HFFc6 (cell line): ENCODE results near the gene PLLP. TPM values are rescaled to one million over a fixed set of nuclear protein-coding genes. Genes with fewer than 3 reads are reported as not detected.

Experiments
- DNase-seq: peaks from one replicate; pipeline ENCODE4 v3.0.0-alpha.2; 2018
- H3K27ac Mint-ChIP-seq: 2 replicates; pipeline ENCODE4 v1.8.0; 2020; ENCODE audit warnings: mild to moderate bottlenecking, mixed read lengths
- H3K27me3 Mint-ChIP-seq: 2 replicates; pipeline ENCODE4 v1.8.0; 2021; ENCODE audit warnings: mild to moderate bottlenecking, moderate library complexity, mixed read lengths; ENCODE audit not compliant: insufficient read depth
- H3K36me3 Mint-ChIP-seq: 2 replicates; pipeline ENCODE4 v1.8.0; 2021; ENCODE audit warnings: low read depth, mixed read lengths
- H3K4me1 Mint-ChIP-seq: 2 replicates; pipeline ENCODE4 v1.8.0; 2020; ENCODE audit warnings: low read depth, mixed read lengths
- H3K4me3 Mint-ChIP-seq: 2 replicates; pipeline ENCODE4 v1.8.0; 2020; ENCODE audit warnings: mild to moderate bottlenecking, moderate library complexity, mixed read lengths
- H3K9me3 Mint-ChIP-seq: 2 replicates; pipeline ENCODE4 v1.8.0; 2020; ENCODE audit warnings: mild to moderate bottlenecking, mixed read lengths
- CTCF ChIP-seq: fragments of 200-600 bp; sonication (generic); IDR thresholded peaks from 2 replicates; pipeline ENCODE4 v1.5.0; 2021; ENCODE audit warnings: antibody characterized with exemption, mild to moderate bottlenecking
- total RNA-seq, 6 experiments: library from RNA; stranded (reverse); fragmentation: NEBNext Ultra II Directional; extraction: Animal tissue kit (Norgen Biotek cat#: 25700); gene quantifications; 2 replicates in 1 of 6; 3 replicates in 5 of 6; pipeline ENCODE4 v1.2.3, GENCODE V29; 2021

PLLP gene
- total RNA-seq, 6 experiments from 2014 or later = not detected

DNA sequence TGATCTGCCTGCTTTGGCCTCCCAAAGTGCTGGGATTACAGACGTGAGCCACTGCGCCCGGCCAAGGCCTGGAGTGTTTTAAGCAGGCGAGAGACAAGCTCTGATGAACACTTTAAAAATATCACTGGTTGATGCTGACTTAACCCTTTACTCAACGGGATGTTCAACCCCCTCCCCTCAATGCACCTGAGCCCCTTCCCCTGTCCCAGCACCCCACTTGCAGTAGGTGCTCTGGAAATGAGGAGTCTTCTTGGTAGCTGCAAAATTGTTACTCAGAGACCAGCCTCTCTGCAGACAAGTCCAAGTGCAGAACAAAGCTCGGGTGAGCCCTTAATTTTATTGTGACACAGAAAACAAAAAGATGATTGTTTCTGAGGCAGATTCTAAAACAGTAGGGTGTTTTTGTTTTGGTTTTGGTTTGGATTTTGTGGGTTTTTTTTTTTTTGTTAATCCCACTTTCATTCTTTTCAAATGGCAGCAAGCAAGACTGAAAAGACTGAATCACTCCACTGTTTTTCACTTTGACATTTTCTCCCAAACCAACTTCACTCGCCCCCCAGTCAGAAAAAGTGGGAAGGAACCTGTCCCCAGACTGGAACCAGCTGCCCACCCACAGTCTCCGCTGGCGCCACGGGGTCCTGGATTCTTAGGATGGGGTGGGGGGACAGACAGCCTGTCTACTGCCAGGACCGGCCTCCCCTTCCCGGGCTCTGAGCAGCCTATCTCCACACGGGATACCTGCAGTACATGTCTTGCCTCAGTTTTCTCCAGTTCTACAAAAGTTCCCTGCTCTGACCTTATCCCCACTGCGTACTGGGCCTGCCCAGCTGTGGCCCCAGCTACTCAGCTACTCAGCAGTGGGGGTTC is 5.2 kb upstream of the PLLP start:
- no peak for DNase-seq

GRCh38 chr16:57285379-57285778 is 907 bp upstream of the PLLP start:
- H3K4me1 Mint-ChIP-seq = peaks cover 5% of the 10 kb centered on the region
- no peak for DNase-seq
- peaks cover 27% of the 10 kb centered on the region for H3K27me3 Mint-ChIP-seq
- no peak overlapping the region; the same call in 1 of the 2 replicates for H3K4me3 Mint-ChIP-seq
- no peaks in the 10 kb centered on the region for H3K9me3 Mint-ChIP-seq
- no peak for TF ChIP-seq CTCF
- no peak overlapping the region for H3K27ac Mint-ChIP-seq
- no peaks in the 10 kb centered on the region for H3K36me3 Mint-ChIP-seq

More for the DNA sequence above, 5.2 kb upstream of the PLLP start:
- TF ChIP-seq CTCF = no peak
- H3K36me3 Mint-ChIP-seq = no peaks in the 10 kb centered on the region
- H3K4me3 Mint-ChIP-seq = no peak overlapping the region
- H3K4me1 Mint-ChIP-seq = no peaks in the 10 kb centered on the region
- no peaks in the 10 kb centered on the region for H3K9me3 Mint-ChIP-seq
- H3K27me3 Mint-ChIP-seq = no peaks in the 10 kb centered on the region; the same call in none of the 2 replicates
- no peak overlapping the region for H3K27ac Mint-ChIP-seq

DNA sequence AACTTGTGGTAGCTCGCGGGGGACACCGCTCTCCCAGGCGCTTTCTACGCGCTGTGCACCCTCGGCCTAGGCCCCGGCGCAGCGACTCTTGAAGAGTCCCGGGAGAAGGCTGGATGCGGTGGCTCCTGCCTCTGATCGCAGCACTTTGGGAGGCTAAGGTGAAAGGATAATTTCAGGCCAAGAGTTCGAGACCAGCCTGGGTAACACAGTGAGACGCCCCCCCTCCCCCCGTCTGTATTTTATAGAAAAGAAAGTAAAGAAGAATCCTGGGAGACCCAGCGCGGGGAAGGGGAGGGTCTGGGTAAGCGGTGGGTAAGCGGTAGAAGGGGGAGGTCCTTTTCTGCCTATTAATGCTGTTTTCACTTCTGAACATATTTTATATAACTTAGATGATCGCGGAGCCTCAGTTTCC is 486 bp upstream of the PLLP start:
- TF ChIP-seq CTCF = no peak
- Mint-ChIP-seq H3K27me3 (peaks cover 27% of the 10 kb centered on the region), H3K4me3 (peak overlapping the region; percentile 72), H3K36me3 (no peaks in the 10 kb centered on the region), H3K27ac (no peak overlapping the region), H3K4me1 (peaks cover 9% of the 10 kb centered on the region), H3K9me3 (no peaks in the 10 kb centered on the region)
- no peak for DNase-seq

GRCh38 chr16:57283959-57284208 is 588 bp downstream of the PLLP start:
- Mint-ChIP-seq H3K4me1 (peaks cover 10% of the 10 kb centered on the region), H3K9me3 (no peaks in the 10 kb centered on the region), H3K36me3 (no peaks in the 10 kb centered on the region), H3K27me3 (peaks cover 29% of the 10 kb centered on the region), H3K4me3 (peak overlapping the region; percentile 41), H3K27ac (no peak overlapping the region)
- no peak for TF ChIP-seq CTCF
- no peak for DNase-seq

DNA sequence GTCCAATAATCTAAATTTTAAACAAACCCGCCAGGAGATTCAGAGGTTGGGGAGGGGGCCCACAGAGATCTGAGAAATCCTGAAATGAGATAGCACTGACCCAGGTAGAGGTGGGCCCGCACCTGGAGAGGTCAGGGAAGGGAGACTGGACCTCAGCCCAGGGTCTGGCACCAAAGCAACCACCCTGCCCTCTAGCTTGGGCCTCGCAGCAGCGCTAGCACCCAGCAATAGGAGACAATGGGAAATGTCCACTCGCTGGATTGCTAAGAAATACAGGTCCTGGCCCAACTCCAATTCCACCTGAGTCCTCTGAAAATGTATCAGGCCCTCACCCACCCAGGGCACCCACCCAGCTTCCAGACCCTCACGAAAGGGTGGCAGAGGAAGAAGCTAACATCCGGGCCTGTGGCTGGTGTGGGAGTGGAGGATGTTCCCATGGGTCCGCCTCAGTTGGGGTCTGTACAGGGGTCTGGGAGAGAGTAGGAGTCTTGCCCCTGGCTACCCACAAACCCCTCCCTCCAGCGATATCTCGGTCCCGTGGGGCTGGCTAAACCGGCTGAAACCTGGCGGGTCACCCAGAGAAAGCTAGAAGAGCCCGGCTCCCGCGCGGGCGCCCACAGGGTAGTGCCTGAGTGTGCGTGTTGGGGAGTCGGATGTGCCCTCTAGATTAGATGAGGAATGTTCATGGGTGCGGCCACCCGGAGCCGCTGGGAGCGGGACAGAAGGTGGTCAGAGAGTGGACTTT is 1.1 kb downstream of the PLLP start:
- Mint-ChIP-seq H3K27me3 (peaks cover 29% of the 10 kb centered on the region), H3K9me3 (no peaks in the 10 kb centered on the region), H3K4me3 (peak overlapping the region; percentile 41), H3K27ac (no peak overlapping the region), H3K4me1 (peaks cover 14% of the 10 kb centered on the region), H3K36me3 (no peaks in the 10 kb centered on the region)
- no peak for DNase-seq
- no peak for TF ChIP-seq CTCF
